Epidermal melanocyte (primary cell): ENCODE data around the gene PDIA4.
A peak's percentile ranks its signal among the peaks of the same experiment; 100 is the strongest.

Experiments
- DNase-seq: peaks from one replicate; pipeline ENCODE4 v3.0.0; 2011; ENCODE audit warnings: low spot score; ENCODE audit not compliant: insufficient read length

PDIA4 gene

GRCh38 chr7:148967602-148968001, 60.7 kb downstream of the PDIA4 start:
- DNase-seq = no peak

GRCh38 chr7:148967032-148967372, 61.3 kb downstream of the PDIA4 start:
- DNase-seq = no peak

GRCh38 chr7:148964483-148965267, 63.6 kb downstream of the PDIA4 start:
- no peak for DNase-seq

GRCh38 chr7:148963583-148964482, 64.5 kb downstream of the PDIA4 start:
- DNase-seq = no peak

GRCh38 chr7:148962823-148963582, 65.3 kb downstream of the PDIA4 start:
- peak; percentile 71 for DNase-seq

- DNase-seq = no peak
Measured at GRCh38 chr7:148962440-148962822, 65.9 kb downstream of the PDIA4 start.

GRCh38 chr7:148959726-148960125, 68.6 kb downstream of the PDIA4 start:
- no peak for DNase-seq

GRCh38 chr7:148958061-148958460, 70.2 kb downstream of the PDIA4 start:
- DNase-seq = no peak

GRCh38 chr7:148954766-148955165, 73.5 kb downstream of the PDIA4 start:
- DNase-seq = no peak

GRCh38 chr7:148953676-148954075, 74.6 kb downstream of the PDIA4 start:
- DNase-seq = no peak
